A549 (cell line): Measurements from ENCODE around the gene CCDC74A. TPM values are rescaled to one million over a fixed set of nuclear protein-coding genes. Genes with fewer than 3 reads are reported as not detected.
"Not testable (repeated sequence)": the region's sequence is repeated elsewhere in the genome, so short reads cannot be mapped to it uniquely, and the experiment has no call there.

Experiments
- ATAC-seq, 2 experiments: fragments of 200-7000 bp in 1 of 2; fragments of >200 bp in 1 of 2; cut with Nextera tagmentation in 1 of 2; cut with Tn5 transposase in 1 of 2; 3 replicates each; pipeline versions ENCODE4 v1.8.0 to v1.9.1; 2018 to 2020; ENCODE audit warnings: mild to moderate bottlenecking in 1 of 2, moderate library complexity in 1 of 2
- CTCF ChIA-PET: fragments of 300-600 bp; sonication (Branson Sonifier 250); formaldehyde crosslinking; extraction: SDS; loops from one replicate; lab custom pipeline; 2021; ENCODE audit warnings: antibody characterized with exemption, inconsistent platforms; lab: Yijun Ruan, JAX
- POLR2A ChIA-PET: fragments of 350-600 bp; formaldehyde crosslinking; extraction: SDS; loops from one replicate; lab custom pipeline; 2021; ENCODE audit warnings: antibody characterized with exemption, inconsistent platforms; lab: Yijun Ruan, JAX
- DNase-seq, 2 experiments: peaks; one replicate each; pipeline versions ENCODE4 v3.0.0 to v3.0.0-alpha.2; 2011 to 2016; ENCODE audit warnings: low read depth in 1 of 2, low spot score in 1 of 2
- FAIRE-seq: peaks from 2 replicates; lab custom pipeline; 2011; peaks lifted over from hg19 to GRCh38; lab: Jason Lieb, UNC
- H3K27ac ChIP-seq, 2 experiments: fragments of >200 bp; sonication (Bioruptor Twin); formaldehyde crosslinking; 3 replicates each; pipeline ENCODE4 v1.5.1; 2016 to 2017
- H3K4me1 ChIP-seq: fragments of >200 bp; sonication (Bioruptor Twin); formaldehyde crosslinking; 3 replicates; pipeline ENCODE4 v1.6.1; 2016
- H3K4me2 ChIP-seq: fragments of >200 bp; sonication (Bioruptor Twin); formaldehyde crosslinking; 3 replicates; pipeline ENCODE4 v1.6.1; 2016
- H3K4me3 ChIP-seq: fragments of >200 bp; sonication (Bioruptor Twin); formaldehyde crosslinking; 3 replicates; pipeline ENCODE4 v1.5.1; 2016
- H3K9me3 ChIP-seq: fragments of >200 bp; sonication (Bioruptor Twin); formaldehyde crosslinking; 3 replicates; pipeline ENCODE4 v1.6.1; 2016
- CEBPB ChIP-seq, 2 experiments: fragments of >200 bp in 1 of 2; sonication (Bioruptor Twin) in 1 of 2; formaldehyde crosslinking in 1 of 2; IDR thresholded peaks; 2 replicates each; pipeline ENCODE4 v1.6.1; 2012 to 2016
- FOSB ChIP-seq: fragments of 250-450 bp; sonication (Bioruptor Pico); IDR thresholded peaks from 2 replicates; pipeline ENCODE4 v1.5.0; 2020; ENCODE audit warnings: mild to moderate bottlenecking, moderate library complexity
- HES2 ChIP-seq: fragments of >200 bp; sonication (Bioruptor Twin); formaldehyde crosslinking; IDR thresholded peaks from 2 replicates; pipeline ENCODE4 v1.6.1; 2016
- HMGXB4 ChIP-seq: fragments of 250-450 bp; sonication (Bioruptor Pico); IDR thresholded peaks from 2 replicates; pipeline ENCODE4 v1.5.0; 2021; ENCODE audit warnings: mild to moderate bottlenecking, moderate library complexity, borderline replicate concordance
- HOXB13 ChIP-seq: fragments of 250-450 bp; sonication (Bioruptor Pico); IDR thresholded peaks from 2 replicates; pipeline ENCODE4 v1.5.0; 2020; ENCODE audit warnings: low read depth, mild to moderate bottlenecking, moderate library complexity
- MAFK ChIP-seq: fragments of 450-650 bp; IDR thresholded peaks from 2 replicates; pipeline ENCODE4 v1.6.1; 2014; ENCODE audit not compliant: partially characterized antibody
- MAZ ChIP-seq: fragments of 150-350 bp; IDR thresholded peaks from 2 replicates; pipeline ENCODE4 v1.6.1; 2014; ENCODE audit warnings: antibody characterized with exemption, low read depth, low read length, borderline replicate concordance
- RCOR1 ChIP-seq: fragments of 150-350 bp; IDR thresholded peaks from 2 replicates; pipeline ENCODE4 v1.6.1; 2014; ENCODE audit warnings: antibody characterized with exemption, low read length, low read depth
- TFCP2L1 ChIP-seq: fragments of 250-450 bp; sonication (Bioruptor Pico); IDR thresholded peaks from 2 replicates; pipeline ENCODE4 v1.5.0; 2021; ENCODE audit warnings: mild to moderate bottlenecking
- USF2 ChIP-seq: fragments of 450-650 bp; IDR thresholded peaks from 2 replicates; pipeline ENCODE4 v1.6.1; 2014; ENCODE audit warnings: antibody characterized with exemption
- ZC3H11A ChIP-seq: fragments of 450-650 bp; IDR thresholded peaks from 2 replicates; pipeline ENCODE4 v1.6.1; 2014; ENCODE audit warnings: antibody characterized with exemption, mild to moderate bottlenecking
- ZSCAN20 ChIP-seq: fragments of 250-450 bp; sonication (Bioruptor Pico); IDR thresholded peaks from 2 replicates; pipeline ENCODE4 v1.8.0; 2022; ENCODE audit warnings: mild to moderate bottlenecking, moderate library complexity
- WGBS: methylation state at CpG from one replicate; pipeline ENCODE4 v1.1.6; 2017; ENCODE audit errors: missing lambda C conversion rate; 5-methylcytosine and 5-hydroxymethylcytosine counted together
- polyA plus RNA-seq, 4 experiments: library from polyadenylated mRNA; depleted of rRNA in 3 of 4; stranded (reverse); fragments of >200 nt; fragmentation: RNase III in 1 of 4; extraction: RNeasy Plus Mini Kit Qiagen cat#74134 plus additional on column Dnase treatment in 1 of 4; gene quantifications; 2 replicates in 3 of 4; 3 replicates in 1 of 4; pipeline ENCODE4 v1.2.3, GENCODE V29; 2011 to 2017

The CCDC74A gene
- polyA plus RNA-seq, 2 of the 4 experiments (the other 2 are of a cell fraction) = 9.9 to 11.7 TPM

- FAIRE-seq = no peak
- no peak for DNase-seq
- Histone ChIP-seq H3K9me3 (no peaks in the 10 kb centered on the region), H3K4me1 (no peaks in the 10 kb centered on the region), H3K27ac (no peak overlapping the region), H3K4me3 (no peak overlapping the region), H3K4me2 (no peak overlapping the region)
- POLR2A ChIA-PET = no interaction called here
- no peak for ATAC-seq
- 72% methylated on average over 5 of the region's 9 CpGs for WGBS
- CTCF ChIA-PET = interaction anchor here (5.0 kb wide), 1 partner anchor 17 kb away, joined by 16 read pairs; the partner anchor contains the start of gene MZT2A
- TF ChIP-seq USF2 (no peak), RCOR1 (no peak), ZSCAN20 (CRISPR knock-in tag) (no peak), MAZ (no peak), HOXB13 (CRISPR knock-in tag) (no peak), CEBPB (IDR thresholded peaks at IDR 0.05) (no peak)
- TF ChIP-seq, all 56 proteins: peak for 0
Measured at GRCh38 chr2:131509615-131510014, 18.1 kb upstream of the CCDC74A start.

DNA sequence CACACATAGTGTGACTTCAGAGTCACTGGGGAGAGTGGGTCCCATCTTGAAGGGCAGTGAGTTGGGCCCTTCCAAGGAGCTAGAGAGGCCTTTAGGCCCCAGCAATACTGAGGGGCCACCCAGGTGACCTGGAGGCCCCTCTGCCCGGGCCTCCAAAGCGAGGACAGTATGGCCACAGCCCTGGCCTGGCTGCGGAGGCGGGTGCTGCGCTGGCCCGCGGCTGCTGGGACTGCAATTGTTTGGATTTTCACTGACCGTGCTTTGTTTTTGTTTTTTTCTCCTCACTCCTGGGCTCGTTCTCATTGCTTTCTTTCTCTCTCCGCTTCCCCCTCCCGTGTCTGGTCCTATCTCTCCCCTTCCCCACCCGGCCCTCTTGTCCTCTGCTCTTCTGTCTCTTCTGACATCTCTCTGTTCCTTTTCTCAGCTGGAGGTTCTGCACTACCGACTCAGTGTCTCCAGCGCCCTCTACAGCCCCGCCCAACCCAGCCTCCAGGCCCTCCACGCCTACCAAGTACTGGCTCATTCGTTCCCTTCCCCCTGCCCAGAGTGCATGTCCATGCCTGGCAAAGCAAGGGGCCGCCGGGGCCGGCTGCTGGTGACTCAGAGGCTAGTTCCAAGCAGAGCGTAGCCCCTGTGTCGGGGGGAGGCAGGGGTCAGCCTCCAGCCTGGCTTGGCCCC is 16.3 kb upstream of the CCDC74A start:
- ATAC-seq = peak; percentile 30 to 68; a peak in 3 of 6 replicates
- DNase-seq, FAIRE-seq, POLR2A ChIA-PET, CTCF ChIA-PET, H3K4me3 ChIP-seq, H3K4me1 ChIP-seq, H3K9me3 ChIP-seq, H3K27ac ChIP-seq, H3K4me2 ChIP-seq: not testable (repeated sequence)
- WGBS = 81% methylated on average over 15 of the region's 22 CpGs

- H3K4me1 ChIP-seq, CTCF ChIA-PET, DNase-seq, H3K4me3 ChIP-seq, H3K27ac ChIP-seq, ATAC-seq, FAIRE-seq, H3K4me2 ChIP-seq, POLR2A ChIA-PET, H3K9me3 ChIP-seq: not testable (repeated sequence)
- 82% methylated on average over 12 of the region's 17 CpGs for WGBS
Measured at GRCh38 chr2:131511969-131512870, 15.5 kb upstream of the CCDC74A start.

DNA sequence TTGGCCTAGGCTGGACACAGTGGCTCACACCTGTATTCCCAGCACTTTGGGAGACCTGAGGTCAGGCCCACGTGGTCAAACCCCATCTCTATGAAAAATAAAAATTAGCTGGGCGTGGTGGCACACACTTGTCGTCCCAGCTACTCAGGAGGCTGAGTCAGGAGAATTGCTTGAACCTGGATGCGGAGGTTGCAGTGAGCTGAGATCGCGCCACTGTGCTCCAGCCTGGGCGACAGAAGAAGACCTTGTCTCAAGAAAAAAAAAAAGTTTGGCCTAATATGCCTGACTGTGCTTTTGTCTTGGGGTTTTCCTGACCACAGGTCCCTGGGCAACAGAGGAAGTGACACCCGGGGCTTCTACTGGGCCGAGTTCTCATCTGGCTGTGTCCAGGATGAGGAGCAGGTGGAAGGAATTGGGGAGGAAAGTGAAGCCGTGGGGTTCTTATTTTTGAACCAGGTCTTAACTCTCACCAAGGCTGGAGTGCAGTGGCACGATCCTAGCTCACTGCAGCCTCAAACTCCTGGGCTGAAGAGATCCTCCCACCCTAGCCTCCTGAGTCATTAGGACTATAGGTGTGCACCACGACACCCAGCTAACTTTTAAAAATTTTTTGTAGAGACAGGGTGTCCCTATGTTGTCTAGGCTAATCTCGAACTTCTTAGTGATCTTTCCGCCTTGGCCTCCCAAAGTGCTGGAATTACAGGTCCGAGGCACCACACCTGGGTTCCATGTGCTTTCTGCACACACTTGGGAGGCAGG is 13.1 kb upstream of the CCDC74A start:
- H3K27ac ChIP-seq, H3K4me2 ChIP-seq, H3K4me1 ChIP-seq, H3K9me3 ChIP-seq, DNase-seq, FAIRE-seq, H3K4me3 ChIP-seq, POLR2A ChIA-PET, CTCF ChIA-PET, ATAC-seq: not testable (repeated sequence)
- WGBS = 86% methylated on average over 15 of the region's 15 CpGs

DNA sequence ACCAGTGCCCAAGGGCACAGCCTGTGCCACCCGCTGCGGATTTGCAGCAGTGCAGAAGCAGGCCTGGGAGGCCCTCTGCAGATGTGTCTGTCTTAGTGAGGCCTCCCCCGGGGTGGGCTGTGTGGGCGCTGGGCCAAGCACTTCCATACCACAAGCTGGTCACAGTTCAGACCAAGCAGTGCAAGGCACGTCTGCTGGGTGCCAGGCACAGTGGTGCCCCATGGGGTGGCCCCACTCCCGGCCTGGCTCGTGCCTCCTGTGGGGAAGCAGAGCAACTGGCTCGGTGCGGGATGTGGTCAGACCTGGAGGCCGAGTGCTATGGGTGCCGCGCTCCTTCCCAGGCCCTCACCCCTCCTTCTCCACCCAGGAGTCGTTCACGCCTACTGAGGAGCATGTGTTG is 12.5 kb upstream of the CCDC74A start:
- H3K4me1 ChIP-seq, H3K9me3 ChIP-seq, H3K27ac ChIP-seq, POLR2A ChIA-PET, FAIRE-seq, DNase-seq, ATAC-seq, CTCF ChIA-PET, H3K4me3 ChIP-seq, H3K4me2 ChIP-seq: not testable (repeated sequence)
- WGBS = 88% methylated on average over 5 of the region's 14 CpGs

- TF ChIP-seq HMGXB4 (CRISPR knock-in tag) (no peak), FOSB (CRISPR knock-in tag) (no peak), ZC3H11A (no peak), MAFK (no peak), HES2 (no peak), TFCP2L1 (no peak), ZSCAN20 (CRISPR knock-in tag) (no peak)
- Histone ChIP-seq H3K27ac (no peak overlapping the region), H3K4me3 (no peak overlapping the region), H3K9me3 (no peaks in the 10 kb centered on the region), H3K4me2 (no peak overlapping the region), H3K4me1 (no peaks in the 10 kb centered on the region)
- ChIA-PET CTCF (no interaction called here), POLR2A (no interaction called here)
- ATAC-seq (no peak; a peak in 1 of 6 replicates), DNase-seq (no peak), FAIRE-seq (no peak)
- 87% methylated on average over 8 of the region's 10 CpGs for WGBS
Measured at GRCh38 chr2:131516011-131516410, 11.7 kb upstream of the CCDC74A start.
